BJ (cell line): Measurements from ENCODE around the gene DNAJC21. TPM values are rescaled to one million over a fixed set of nuclear protein-coding genes. Genes with fewer than 3 reads are reported as not detected.

Source experiments
- CTCF ChIA-PET: fragments of 350-600 bp; formaldehyde crosslinking; extraction: SDS; loops from one replicate; lab custom pipeline; 2021; ENCODE audit warnings: antibody characterized with exemption, inconsistent platforms; lab: Yijun Ruan, JAX
- POLR2A ChIA-PET: fragments of 300-600 bp; sonication (Branson Sonifier 250); formaldehyde crosslinking; extraction: SDS; loops from one replicate; lab custom pipeline; 2021; ENCODE audit warnings: antibody characterized with exemption; lab: Charles Lee
- DNase-seq: peaks from one replicate; pipeline ENCODE4 v3.0.0-alpha.2; 2011; ENCODE audit warnings: low read depth
- H3K27me3 ChIP-seq: 2 replicates; pipeline ENCODE4 v1.6.0; 2011; ENCODE audit warnings: low read length; ENCODE audit not compliant: control insufficient read depth, insufficient read depth
- H3K36me3 ChIP-seq: 2 replicates; pipeline ENCODE4 v1.5.1; 2011; ENCODE audit warnings: low read length; ENCODE audit not compliant: control insufficient read depth, insufficient read depth
- H3K4me3 ChIP-seq: 2 replicates; pipeline ENCODE4 v1.5.1; 2011; ENCODE audit warnings: low read depth, mild to moderate bottlenecking, control low read depth, low read length
- polyA plus RNA-seq: library from polyadenylated mRNA; depleted of rRNA; stranded (reverse); fragments of >200 nt; gene quantifications from 2 replicates; pipeline ENCODE4 v1.2.3, GENCODE V29; 2011
- TF ChIP-seq, protein P1 (sequence below): IDR thresholded peaks from 2 replicates; pipeline ENCODE4 v1.5.1; 2011; ENCODE audit warnings: low read depth, mild to moderate bottlenecking, control low read depth, inconsistent platforms, low read length, moderate library complexity; ENCODE audit not compliant: insufficient read depth

Gene DNAJC21
- polyA plus RNA-seq, 1 experiment = 7.5 TPM

DNA sequence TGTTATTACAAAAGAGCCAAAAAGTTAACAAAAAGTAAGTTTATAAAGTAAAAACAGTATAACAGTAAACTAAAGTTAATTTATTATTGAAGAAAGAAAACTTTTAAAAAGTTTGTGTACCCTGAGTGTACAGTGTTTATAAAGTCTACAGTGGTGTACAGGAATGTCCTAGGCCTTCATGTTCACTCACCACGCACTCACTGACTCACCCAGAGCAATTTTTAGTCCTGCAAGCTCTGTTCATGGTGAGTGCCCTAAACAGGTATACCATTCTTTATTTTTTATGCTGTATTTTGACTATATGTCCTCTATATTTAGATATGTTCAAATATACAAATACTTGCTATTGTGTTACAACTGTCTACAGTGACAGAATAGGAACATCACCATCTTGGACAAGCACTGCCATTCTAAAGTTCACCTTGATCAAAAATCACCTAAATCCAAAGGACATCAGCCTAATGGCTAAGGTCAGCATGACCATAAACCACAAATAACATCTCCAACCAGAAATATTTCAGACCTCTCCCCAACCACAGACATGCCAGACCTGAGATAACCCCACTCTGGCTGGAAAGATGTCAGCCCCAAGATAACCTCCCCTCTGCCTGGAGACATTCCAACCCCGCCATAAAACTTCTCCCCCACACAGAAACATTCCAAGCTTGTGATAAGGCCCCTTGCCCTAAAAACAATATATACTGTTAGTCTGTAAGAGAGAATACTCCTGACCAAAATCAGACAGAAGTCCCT is 62.3 kb downstream of the DNAJC21 start:
- no peak for DNase-seq
- TF ChIP-seq, protein P1, sequence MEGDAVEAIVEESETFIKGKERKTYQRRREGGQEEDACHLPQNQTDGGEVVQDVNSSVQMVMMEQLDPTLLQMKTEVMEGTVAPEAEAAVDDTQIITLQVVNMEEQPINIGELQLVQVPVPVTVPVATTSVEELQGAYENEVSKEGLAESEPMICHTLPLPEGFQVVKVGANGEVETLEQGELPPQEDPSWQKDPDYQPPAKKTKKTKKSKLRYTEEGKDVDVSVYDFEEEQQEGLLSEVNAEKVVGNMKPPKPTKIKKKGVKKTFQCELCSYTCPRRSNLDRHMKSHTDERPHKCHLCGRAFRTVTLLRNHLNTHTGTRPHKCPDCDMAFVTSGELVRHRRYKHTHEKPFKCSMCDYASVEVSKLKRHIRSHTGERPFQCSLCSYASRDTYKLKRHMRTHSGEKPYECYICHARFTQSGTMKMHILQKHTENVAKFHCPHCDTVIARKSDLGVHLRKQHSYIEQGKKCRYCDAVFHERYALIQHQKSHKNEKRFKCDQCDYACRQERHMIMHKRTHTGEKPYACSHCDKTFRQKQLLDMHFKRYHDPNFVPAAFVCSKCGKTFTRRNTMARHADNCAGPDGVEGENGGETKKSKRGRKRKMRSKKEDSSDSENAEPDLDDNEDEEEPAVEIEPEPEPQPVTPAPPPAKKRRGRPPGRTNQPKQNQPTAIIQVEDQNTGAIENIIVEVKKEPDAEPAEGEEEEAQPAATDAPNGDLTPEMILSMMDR = no peak
- no peak overlapping the region for H3K4me3 ChIP-seq
- ChIA-PET CTCF (no interaction called here), POLR2A (no interaction called here)
- no peaks in the 10 kb centered on the region for H3K36me3 ChIP-seq
- H3K27me3 ChIP-seq = peaks cover 10% of the 10 kb centered on the region

DNA sequence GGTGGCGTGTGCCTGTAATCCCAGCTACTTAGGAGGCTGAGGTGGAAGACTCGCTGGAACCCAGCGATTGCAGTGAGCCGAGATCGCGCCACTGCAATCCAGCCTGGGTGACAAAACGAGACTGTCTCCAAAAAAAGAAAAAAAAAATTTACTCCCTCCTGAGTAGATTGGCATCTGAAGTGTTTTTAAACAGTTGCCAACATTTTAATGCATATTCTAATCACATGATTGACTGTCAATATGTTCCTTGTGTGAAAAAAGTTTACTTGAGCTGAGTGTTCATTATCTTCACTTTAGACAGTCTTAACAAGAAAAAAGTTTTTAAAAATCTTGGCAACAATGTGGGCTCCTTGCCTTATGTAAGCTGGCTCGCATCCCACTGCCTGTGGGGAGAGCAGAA is 64.6 kb downstream of the DNAJC21 start:
- POLR2A ChIA-PET = no interaction called here
- TF ChIP-seq, protein P1 = no peak
- DNase-seq = no peak
- CTCF ChIA-PET = interaction anchor here (1.2 to 2.7 kb wide), 3 partner anchors 10 to 36 kb away, joined by 3 to 20 read pairs (median 4); no protein-coding TSS in a partner anchor
- no peaks in the 10 kb centered on the region for H3K36me3 ChIP-seq
- H3K4me3 ChIP-seq = no peak overlapping the region
- peaks cover 6% of the 10 kb centered on the region; the same call in 1 of the 2 replicates for H3K27me3 ChIP-seq

DNA sequence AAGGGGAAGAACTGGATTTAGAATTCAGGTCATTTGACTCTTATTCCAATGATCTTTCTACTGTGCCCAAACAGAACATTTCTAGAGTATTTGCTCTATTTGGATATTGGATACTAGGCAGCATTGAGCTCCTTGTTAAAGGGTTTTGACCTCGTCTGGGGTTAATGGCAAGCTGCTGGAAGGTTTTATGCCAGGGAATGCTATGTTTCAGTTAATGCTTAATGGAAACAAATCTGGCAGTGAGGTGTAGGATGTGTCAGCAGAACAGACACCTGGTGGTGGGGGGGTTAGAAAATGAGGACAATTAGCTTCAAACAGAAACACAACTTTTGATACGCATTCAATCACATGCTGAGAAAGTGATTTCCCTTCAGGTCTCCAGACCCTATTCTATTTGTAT is 66.9 kb downstream of the DNAJC21 start:
- ChIA-PET CTCF (no interaction called here), POLR2A (no interaction called here)
- H3K4me3 ChIP-seq = no peak overlapping the region
- no peak for DNase-seq
- H3K27me3 ChIP-seq = peaks cover 8% of the 10 kb centered on the region; the same call in 1 of the 2 replicates
- TF ChIP-seq, protein P1 = no peak
- H3K36me3 ChIP-seq = no peaks in the 10 kb centered on the region

DNA sequence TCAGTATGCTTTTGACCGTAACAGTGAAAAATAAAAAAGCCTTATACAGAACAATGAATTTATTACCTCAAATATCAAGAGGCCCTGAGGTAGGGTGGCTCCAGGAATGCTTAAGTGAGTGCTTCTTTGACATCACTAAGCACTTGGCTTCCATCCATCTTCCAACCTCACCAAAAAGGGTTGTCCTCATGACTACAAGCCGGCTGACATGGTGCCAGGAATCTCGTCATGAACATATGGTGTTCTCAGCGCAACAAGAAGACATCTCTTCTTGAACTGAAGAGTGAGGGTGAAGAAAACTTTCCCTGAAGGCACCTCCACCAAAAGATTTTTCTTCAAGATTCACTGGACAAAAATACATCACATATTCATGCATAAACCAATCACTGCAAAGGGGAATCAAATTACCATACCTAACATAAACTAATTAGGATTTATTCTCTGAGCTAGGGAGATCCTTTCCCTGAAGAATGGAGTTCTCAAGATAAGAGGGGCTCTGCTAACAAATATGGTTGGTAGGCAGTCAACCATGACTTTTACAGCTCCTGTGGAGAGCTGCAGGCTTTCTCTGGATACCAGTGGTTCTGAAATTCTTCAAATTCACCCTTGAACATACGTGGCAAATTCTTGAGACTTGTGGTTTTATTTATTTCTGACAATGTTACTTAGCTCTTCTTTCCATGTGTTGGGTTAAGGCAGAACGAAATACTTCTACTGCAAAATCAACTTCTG is 68.9 kb downstream of the DNAJC21 start:
- H3K4me3 ChIP-seq = no peak overlapping the region
- POLR2A ChIA-PET = no interaction called here
- DNase-seq = no peak
- TF ChIP-seq, protein P1 = no peak
- peaks cover 8% of the 10 kb centered on the region; the same call in 1 of the 2 replicates for H3K27me3 ChIP-seq
- H3K36me3 ChIP-seq = no peaks in the 10 kb centered on the region
- CTCF ChIA-PET = no interaction called here

DNA sequence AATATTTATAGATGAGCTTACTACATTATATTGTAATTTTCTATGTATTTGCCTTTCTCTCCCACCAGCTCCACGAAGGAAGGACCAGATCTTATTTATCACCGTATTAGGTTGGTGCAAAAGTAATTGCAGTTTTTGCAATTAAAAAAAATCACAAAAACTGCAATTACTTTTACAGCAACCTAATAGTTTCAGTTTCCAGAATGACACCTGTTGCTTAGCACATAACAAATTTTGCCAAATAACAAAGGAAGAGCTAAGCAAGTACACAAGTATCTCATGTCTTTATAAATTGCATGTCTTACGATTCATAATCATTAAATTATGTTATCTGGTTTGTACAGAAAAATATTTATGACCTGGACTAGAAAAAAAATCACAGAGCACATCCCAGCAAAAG is 72.5 kb downstream of the DNAJC21 start:
- TF ChIP-seq, protein P1 = no peak
- H3K27me3 ChIP-seq = peaks cover 5% of the 10 kb centered on the region; the same call in 1 of the 2 replicates
- no peak for DNase-seq
- no peaks in the 10 kb centered on the region for H3K36me3 ChIP-seq
- no peak overlapping the region for H3K4me3 ChIP-seq
- ChIA-PET POLR2A (no interaction called here), CTCF (interaction anchor here (1.2 to 4.1 kb wide), 9 partner anchors 8 to 526 kb away, joined by 3 to 33 read pairs (median 14); no protein-coding TSS in a partner anchor)
